GM21825 (cell line): ENCODE data around the gene HMX3.

Source experiments
- ATAC-seq: cut with Tn5 transposase; IDR thresholded peaks from one replicate; pipeline ENCODE4 v1.9.1; 2021; ENCODE audit warnings: mild to moderate bottlenecking, moderate library complexity; ENCODE audit not compliant: unreplicated experiment

HMX3 gene

GRCh38 chr10:123135415-123136141 is at the start of gene HMX3:
TSS of gene HMX3 (plus strand) at chr10:123135970. CDS start at chr10:123136051, 81 bp downstream.
- no peak for ATAC-seq

GRCh38 chr10:123086281-123086680 is 49.5 kb upstream of the HMX3 start:
- no peak for ATAC-seq

- ATAC-seq = no peak
Observed at GRCh38 chr10:123087348-123087747, 48.4 kb upstream of the HMX3 start.

GRCh38 chr10:123087786-123088185 is 48.0 kb upstream of the HMX3 start:
- no peak for ATAC-seq

GRCh38 chr10:123092635-123093414 is 42.9 kb upstream of the HMX3 start:
- no peak for ATAC-seq

- ATAC-seq = no peak
Observed at GRCh38 chr10:123093489-123093888, 42.3 kb upstream of the HMX3 start.

- no peak for ATAC-seq
Observed at GRCh38 chr10:123096452-123096851, 39.3 kb upstream of the HMX3 start.

GRCh38 chr10:123097039-123097438 is 38.7 kb upstream of the HMX3 start:
- ATAC-seq = no peak

GRCh38 chr10:123100030-123100762 is 35.6 kb upstream of the HMX3 start:
- ATAC-seq = no peak

- no peak for ATAC-seq
Observed at GRCh38 chr10:123101872-123102271, 33.9 kb upstream of the HMX3 start.

GRCh38 chr10:123102673-123103072 is 33.1 kb upstream of the HMX3 start:
- ATAC-seq = no peak

GRCh38 chr10:123103944-123104343 is 31.8 kb upstream of the HMX3 start:
- ATAC-seq = no peak

GRCh38 chr10:123109466-123109865 is 26.3 kb upstream of the HMX3 start:
- no peak for ATAC-seq

GRCh38 chr10:123117644-123118417 is 17.9 kb upstream of the HMX3 start:
- no peak for ATAC-seq

GRCh38 chr10:123119081-123119480 is 16.7 kb upstream of the HMX3 start:
- no peak for ATAC-seq

- ATAC-seq = no peak
Observed at GRCh38 chr10:123126246-123126645, 9.5 kb upstream of the HMX3 start.

GRCh38 chr10:123129618-123130271 is 6.0 kb upstream of the HMX3 start:
- ATAC-seq = no peak

GRCh38 chr10:123132576-123133477 is 2.9 kb upstream of the HMX3 start:
- ATAC-seq = no peak
